ENCODE data around the gene RCC2. TPM values are rescaled to one million over a fixed set of nuclear protein-coding genes. Genes with fewer than 3 reads are reported as not detected.

Gene RCC2
- polyA plus RNA-seq, 2 of the 4 experiments (the other 2 are of a cell fraction), result 60.9 to 90.0 TPM

- CTCF ChIA-PET, result interaction anchor here (0.8 to 1.6 kb wide), 3 partner anchors 10 to 26 kb away, joined by 3 to 6 read pairs (median 3); no protein-coding TSS in a partner anchor
- no peak overlapping the region for H3K27ac ChIP-seq
- DNase-seq (ENCODE audit: low read depth in 1 of 2, low spot score in 1 of 2), result no peak
- ATAC-seq, result no peak
- no peak overlapping the region for H3K4me2 ChIP-seq
- H3K9me3 ChIP-seq, result no peaks in the 10 kb centered on the region
- no peaks in the 10 kb centered on the region for H3K4me1 ChIP-seq
- H3K4me3 ChIP-seq, result no peak overlapping the region
- POLR2A ChIA-PET, result no interaction called here
- 86% methylated on average over 6 of the region's 6 CpGs for WGBS (ENCODE audit: missing lambda C conversion rate)
- FAIRE-seq, result no peak
- TF ChIP-seq NPAS2 (CRISPR knock-in tag; IDR thresholded peaks at IDR 0.05; ENCODE audit: borderline replicate concordance) (no peak), POLR2A (IDR thresholded peaks at IDR 0.05; ENCODE audit: low read length) (no peak), CHD4 (IDR thresholded peaks at IDR 0.05; ENCODE audit: borderline replicate concordance) (no peak), MAZ (IDR thresholded peaks at IDR 0.05; ENCODE audit: borderline replicate concordance, low read depth, low read length) (no peak), SMC3 (IDR thresholded peaks at IDR 0.05) (no peak), KDM5A (IDR thresholded peaks at IDR 0.05) (no peak), MAFK (IDR thresholded peaks at IDR 0.05; ENCODE audit: partially characterized antibody) (no peak), REST (IDR thresholded peaks at IDR 0.05) (no peak), RFX5 (IDR thresholded peaks at IDR 0.05) (no peak), HOXA7 (CRISPR knock-in tag; IDR thresholded peaks at IDR 0.05) (no peak), MAX (IDR thresholded peaks at IDR 0.05) (no peak)
Observed at GRCh38 chr1:17466359-17466758, 26.9 kb upstream of the RCC2 start.

- no peak for TF ChIP-seq NR3C1 (IDR thresholded peaks at IDR 0.05)
- TF ChIP-seq REST (IDR thresholded peaks at IDR 0.05), result no peak
- no peak for TF ChIP-seq HEYL (CRISPR knock-in tag; IDR thresholded peaks at IDR 0.05)
- 64% methylated on average over 6 of the region's 6 CpGs for WGBS (ENCODE audit: missing lambda C conversion rate)
- Histone ChIP-seq H3K27ac (no peak overlapping the region), H3K4me3 (no peak overlapping the region), H3K9me3 (no peaks in the 10 kb centered on the region), H3K4me2 (no peak overlapping the region), H3K4me1 (no peaks in the 10 kb centered on the region)
- no peak for DNase-seq (ENCODE audit: low read depth in 1 of 2, low spot score in 1 of 2)
- FAIRE-seq, result no peak
- no peak for ATAC-seq
- ChIA-PET CTCF (interaction anchor here (1.6 kb wide), 1 partner anchor 11 kb away, joined by 6 read pairs; no protein-coding TSS in a partner anchor), POLR2A (no interaction called here)
Observed at GRCh38 chr1:17465228-17465627, 25.8 kb upstream of the RCC2 start.

GRCh38 chr1:17463991-17464390 is 24.5 kb upstream of the RCC2 start:
- H3K4me1 ChIP-seq, result no peaks in the 10 kb centered on the region
- POLR2A ChIA-PET, result interaction anchor here (0.7 kb wide), 1 partner anchor 12 kb away, joined by 3 read pairs; no protein-coding TSS in a partner anchor
- FAIRE-seq (no peak), ATAC-seq (no peak), DNase-seq (ENCODE audit: low read depth in 1 of 2, low spot score in 1 of 2) (no peak)
- CTCF ChIA-PET, result interaction anchor here (0.6 kb wide), 1 partner anchor 20 kb away, joined by 3 read pairs; no protein-coding TSS in a partner anchor
- H3K27ac ChIP-seq, result no peak overlapping the region
- no peak overlapping the region for H3K4me3 ChIP-seq
- H3K9me3 ChIP-seq, result no peaks in the 10 kb centered on the region
- H3K4me2 ChIP-seq, result no peak overlapping the region
- TF ChIP-seq POLR2AphosphoS2 (conservative IDR thresholded peaks at IDR 0.05; ENCODE audit: low read length) (no peak), REST (IDR thresholded peaks at IDR 0.05) (no peak), EP300 (IDR thresholded peaks at IDR 0.05) (no peak), CTCF (IDR thresholded peaks at IDR 0.05) (no peak), JUNB (IDR thresholded peaks at IDR 0.05) (no peak), CBX2 (IDR thresholded peaks at IDR 0.05; ENCODE audit: borderline replicate concordance, low read depth) (no peak), EHMT2 (IDR thresholded peaks at IDR 0.05; ENCODE audit: low read depth) (no peak), ATOH8 (CRISPR knock-in tag; IDR thresholded peaks at IDR 0.05; ENCODE audit: low read depth) (no peak)
